Caco-2 (cell line): ENCODE measurements around the gene SIL1. TPM values are rescaled to one million over a fixed set of nuclear protein-coding genes. Genes with fewer than 3 reads are reported as not detected.
"Not testable (repeated sequence)": the region's sequence is repeated elsewhere in the genome, so short reads cannot be mapped to it uniquely, and the experiment has no call there.

Experiments
- BruUV-seq: library from RNA; stranded (reverse); fragments of 400-500 nt; replicated peaks from 2 replicates; lab custom pipeline; 2021; lab: Mats Ljungman, UMichigan
- CTCF ChIA-PET: fragments of 300-600 bp; sonication (Branson Sonifier 250); formaldehyde crosslinking; loops from one replicate; lab custom pipeline; 2022; ENCODE audit warnings: antibody characterized with exemption; lab: Charles Lee
- POLR2A ChIA-PET: fragments of 300-600 bp; sonication (Branson Sonifier 250); formaldehyde crosslinking; loops from one replicate; lab custom pipeline; 2022; ENCODE audit warnings: antibody characterized with exemption; lab: Charles Lee
- DNase-seq, 2 experiments: peaks; one replicate each; pipeline versions ENCODE4 v3.0.0 to v3.0.0-alpha.2; 2020 to 2022
- H3K27me3 ChIP-seq: replicated peaks from 2 replicates; pipeline ENCODE4 v1.6.0; 2011; ENCODE audit warnings: low read length; ENCODE audit not compliant: control insufficient read depth, insufficient read depth
- H3K36me3 ChIP-seq: 2 replicates; pipeline ENCODE4 v1.5.1; 2011; ENCODE audit warnings: low read length; ENCODE audit not compliant: control insufficient read depth, insufficient read depth
- H3K4me1 ChIP-seq: fragments of 250-450 bp; sonication (Bioruptor Pico); 2 replicates; pipeline ENCODE4 v1.5.1; 2020; ENCODE audit warnings: mild to moderate bottlenecking
- H3K4me3 ChIP-seq: 2 replicates; pipeline ENCODE4 v1.5.1; 2011; ENCODE audit warnings: low read depth, mild to moderate bottlenecking, control low read depth, low read length
- H3K9me3 ChIP-seq: fragments of 250-450 bp; sonication (Bioruptor Pico); 2 replicates; pipeline ENCODE4 v1.5.1; 2020; ENCODE audit warnings: mild to moderate bottlenecking, moderate library complexity
- H3K27ac Mint-ChIP-seq: one replicate; pipeline ENCODE4 v1.8.0; 2022; ENCODE audit warnings: mixed read lengths; ENCODE audit not compliant: unreplicated experiment
- H3K27me3 Mint-ChIP-seq: one replicate; pipeline ENCODE4 v1.8.0; 2022; ENCODE audit warnings: mixed read lengths; ENCODE audit not compliant: insufficient read depth, unreplicated experiment
- H3K36me3 Mint-ChIP-seq: one replicate; pipeline ENCODE4 v1.8.0; 2022; ENCODE audit warnings: mild to moderate bottlenecking, mixed read lengths; ENCODE audit not compliant: insufficient read depth, unreplicated experiment
- H3K4me1 Mint-ChIP-seq: one replicate; pipeline ENCODE4 v1.8.0; 2022; ENCODE audit warnings: low read depth, mixed read lengths; ENCODE audit not compliant: unreplicated experiment
- H3K4me3 Mint-ChIP-seq: one replicate; pipeline ENCODE4 v1.8.0; 2022; ENCODE audit warnings: mild to moderate bottlenecking, moderate library complexity, mixed read lengths; ENCODE audit not compliant: unreplicated experiment
- H3K9me3 Mint-ChIP-seq: one replicate; pipeline ENCODE4 v1.8.0; 2022; ENCODE audit warnings: mixed read lengths; ENCODE audit not compliant: unreplicated experiment
- intact Hi-C: fragments of 100-400 bp; cut with micrococcal nuclease; formaldehyde crosslinking; loops from one replicate; pipeline ENCODE4 v1.10.0; 2022; ENCODE audit not compliant: unreplicated experiment
- total RNA-seq: library from RNA; stranded (reverse); gene quantifications from 2 replicates; pipeline ENCODE4 v1.2.3, GENCODE V29; 2022
- TF ChIP-seq, protein P1 (sequence below), 2 experiments: fragments of 200-600 bp in 1 of 2; IDR thresholded peaks; 1 replicate in 1 of 2; 2 replicates in 1 of 2; pipeline versions ENCODE4 v1.5.1 to v1.8.0; 2011 to 2022; ENCODE audit warnings: antibody characterized with exemption in 1 of 2, control low read depth in 1 of 2, inconsistent platforms in 1 of 2, low read depth in 1 of 2, low read length in 1 of 2, mild to moderate bottlenecking in 1 of 2, moderate library complexity in 1 of 2; ENCODE audit not compliant: insufficient read depth in 1 of 2, severe bottlenecking in 1 of 2, unreplicated experiment in 1 of 2

The SIL1 gene
- total RNA-seq, 1 experiment from 2014 or later, result 29.7 TPM

DNA sequence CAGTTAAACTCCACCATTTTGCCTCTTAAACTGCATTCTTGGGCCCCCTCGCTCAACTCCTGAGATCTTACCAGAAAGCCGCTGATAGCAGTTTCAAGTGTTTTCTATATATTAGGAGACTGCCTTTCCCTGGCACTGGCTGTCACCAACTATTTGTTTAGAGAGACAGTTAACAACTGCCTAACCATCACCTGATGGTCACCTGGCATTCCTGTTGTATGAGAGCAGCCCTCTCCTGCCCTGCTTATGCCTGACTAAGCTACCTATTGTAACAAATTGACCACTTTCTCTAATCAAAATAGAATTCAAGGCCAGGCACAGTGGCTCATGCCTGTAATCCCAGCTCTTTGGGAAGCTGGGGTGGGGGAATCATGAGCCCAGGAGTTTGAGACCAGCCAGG is 28.0 kb upstream of the SIL1 start:
- intact Hi-C loops, result no loop called here
- no peaks in the 10 kb centered on the region for H3K36me3 ChIP-seq
- TF ChIP-seq, protein P1, sequence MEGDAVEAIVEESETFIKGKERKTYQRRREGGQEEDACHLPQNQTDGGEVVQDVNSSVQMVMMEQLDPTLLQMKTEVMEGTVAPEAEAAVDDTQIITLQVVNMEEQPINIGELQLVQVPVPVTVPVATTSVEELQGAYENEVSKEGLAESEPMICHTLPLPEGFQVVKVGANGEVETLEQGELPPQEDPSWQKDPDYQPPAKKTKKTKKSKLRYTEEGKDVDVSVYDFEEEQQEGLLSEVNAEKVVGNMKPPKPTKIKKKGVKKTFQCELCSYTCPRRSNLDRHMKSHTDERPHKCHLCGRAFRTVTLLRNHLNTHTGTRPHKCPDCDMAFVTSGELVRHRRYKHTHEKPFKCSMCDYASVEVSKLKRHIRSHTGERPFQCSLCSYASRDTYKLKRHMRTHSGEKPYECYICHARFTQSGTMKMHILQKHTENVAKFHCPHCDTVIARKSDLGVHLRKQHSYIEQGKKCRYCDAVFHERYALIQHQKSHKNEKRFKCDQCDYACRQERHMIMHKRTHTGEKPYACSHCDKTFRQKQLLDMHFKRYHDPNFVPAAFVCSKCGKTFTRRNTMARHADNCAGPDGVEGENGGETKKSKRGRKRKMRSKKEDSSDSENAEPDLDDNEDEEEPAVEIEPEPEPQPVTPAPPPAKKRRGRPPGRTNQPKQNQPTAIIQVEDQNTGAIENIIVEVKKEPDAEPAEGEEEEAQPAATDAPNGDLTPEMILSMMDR (IDR thresholded peaks at IDR 0.05; ENCODE audit: insufficient read depth in 1 of 2, low read depth in 1 of 2, low read length in 1 of 2, severe bottlenecking in 1 of 2, unreplicated experiment in 1 of 2), result no peak
- no peak overlapping the region for H3K4me3 ChIP-seq
- CTCF ChIA-PET, result no interaction called here
- H3K9me3 Mint-ChIP-seq, result peaks cover 5% of the 10 kb centered on the region
- H3K27me3 Mint-ChIP-seq, result no peaks in the 10 kb centered on the region
- POLR2A ChIA-PET, result no interaction called here
- H3K27ac Mint-ChIP-seq, result no peak overlapping the region
- BruUV-seq, result no TSS peak
- no peaks in the 10 kb centered on the region for H3K9me3 ChIP-seq
- no peak overlapping the region for H3K4me3 Mint-ChIP-seq
- H3K4me1 ChIP-seq, result no peaks in the 10 kb centered on the region
- peaks cover 9% of the 10 kb centered on the region for H3K4me1 Mint-ChIP-seq
- H3K27me3 ChIP-seq, result no peaks in the 10 kb centered on the region
- no peaks in the 10 kb centered on the region for H3K36me3 Mint-ChIP-seq
- DNase-seq, result no peak

DNA sequence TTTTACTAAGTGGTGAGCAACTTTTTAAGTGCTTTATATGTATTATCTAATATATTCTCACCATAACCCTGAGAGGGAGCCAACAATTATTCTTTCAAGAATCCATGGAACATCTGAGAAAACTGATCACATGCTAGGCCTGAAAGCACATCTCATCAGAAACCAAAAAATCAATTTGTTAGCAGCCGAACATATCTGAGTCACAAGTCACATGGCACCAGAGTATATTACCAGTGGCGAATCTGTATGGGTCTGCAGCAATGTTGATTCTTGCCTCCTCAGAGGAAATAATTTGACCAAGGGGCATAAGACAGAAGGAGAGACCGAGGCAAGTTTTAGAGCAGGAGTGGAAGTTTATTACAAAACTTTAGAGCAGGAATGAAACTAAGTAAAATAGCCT is 25.3 kb upstream of the SIL1 start:
- no peak overlapping the region for H3K4me3 ChIP-seq
- no peaks in the 10 kb centered on the region for H3K36me3 ChIP-seq
- no peaks in the 10 kb centered on the region for H3K4me1 ChIP-seq
- intact Hi-C loops, result no loop called here
- H3K4me1 Mint-ChIP-seq, result peaks cover 5% of the 10 kb centered on the region
- no peak overlapping the region for H3K4me3 Mint-ChIP-seq
- no TSS peak for BruUV-seq
- no peak for DNase-seq
- ChIA-PET CTCF (no interaction called here), POLR2A (no interaction called here)
- no peaks in the 10 kb centered on the region for H3K36me3 Mint-ChIP-seq
- H3K27me3 ChIP-seq, result no peaks in the 10 kb centered on the region
- H3K9me3 ChIP-seq, result no peaks in the 10 kb centered on the region
- no peaks in the 10 kb centered on the region for H3K9me3 Mint-ChIP-seq
- no peaks in the 10 kb centered on the region for H3K27me3 Mint-ChIP-seq
- peak overlapping the region; percentile 61 for H3K27ac Mint-ChIP-seq
- TF ChIP-seq, protein P1 (IDR thresholded peaks at IDR 0.05; ENCODE audit: insufficient read depth in 1 of 2, low read depth in 1 of 2, low read length in 1 of 2, severe bottlenecking in 1 of 2, unreplicated experiment in 1 of 2), result no peak

DNA sequence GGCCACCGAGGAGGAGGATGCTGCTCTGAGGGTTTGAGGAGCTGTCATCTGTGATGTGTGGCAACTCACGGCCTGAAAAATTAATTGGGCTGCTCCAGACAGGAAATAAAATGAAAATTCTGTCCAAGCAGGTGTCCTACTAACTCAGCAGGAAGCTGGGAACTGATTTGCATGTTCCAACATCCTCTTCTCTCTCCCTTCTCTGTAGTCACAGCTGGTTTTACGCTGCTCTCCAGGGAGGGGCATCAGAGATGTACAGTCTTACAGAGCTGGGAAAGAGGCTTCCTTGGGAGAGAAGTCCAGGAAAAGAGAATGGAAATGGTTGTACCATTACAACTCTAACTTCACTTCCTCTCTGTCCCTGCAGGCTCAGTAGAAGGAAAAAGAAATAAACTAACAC is 24.2 kb upstream of the SIL1 start:
- Mint-ChIP-seq H3K4me1 (no peaks in the 10 kb centered on the region), H3K27me3 (no peaks in the 10 kb centered on the region), H3K9me3 (no peaks in the 10 kb centered on the region), H3K36me3 (no peaks in the 10 kb centered on the region), H3K27ac (no peak overlapping the region), H3K4me3 (no peak overlapping the region)
- DNase-seq, result no peak
- TF ChIP-seq, protein P1 (IDR thresholded peaks at IDR 0.05; ENCODE audit: insufficient read depth in 1 of 2, low read depth in 1 of 2, low read length in 1 of 2, severe bottlenecking in 1 of 2, unreplicated experiment in 1 of 2), result no peak
- no TSS peak for BruUV-seq
- no peaks in the 10 kb centered on the region; the same call in 1 of the 2 replicates for H3K9me3 ChIP-seq
- no peaks in the 10 kb centered on the region for H3K36me3 ChIP-seq
- no peak overlapping the region for H3K4me3 ChIP-seq
- ChIA-PET CTCF (no interaction called here), POLR2A (interaction anchor here (0.7 kb wide), 1 partner anchor 471 kb away, joined by 7 read pairs; no protein-coding TSS in a partner anchor)
- H3K4me1 ChIP-seq, result no peaks in the 10 kb centered on the region
- intact Hi-C loops, result no loop called here
- no peaks in the 10 kb centered on the region for H3K27me3 ChIP-seq

DNA sequence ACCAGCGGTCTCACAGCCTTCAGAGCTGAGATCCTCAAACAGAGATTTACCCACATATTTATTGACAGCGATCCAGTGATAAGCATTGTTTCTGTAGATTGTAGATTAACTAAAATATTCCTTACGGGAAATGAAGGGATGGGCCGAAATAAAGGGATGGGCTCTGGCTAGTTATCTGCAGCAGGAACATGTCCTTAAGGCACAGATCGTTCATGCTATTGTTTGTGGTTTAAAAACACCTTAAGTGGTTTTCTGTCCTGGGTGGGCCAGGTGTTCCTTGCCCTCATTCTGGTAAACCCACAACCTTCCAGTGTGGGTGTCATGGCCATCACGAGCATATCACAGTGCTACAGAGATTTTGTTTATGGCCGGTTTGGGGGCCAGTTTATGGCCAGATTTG is 19.9 kb upstream of the SIL1 start:
- intact Hi-C loops, H3K9me3 Mint-ChIP-seq, H3K9me3 ChIP-seq, BruUV-seq, POLR2A ChIA-PET, DNase-seq, H3K4me1 Mint-ChIP-seq, H3K36me3 Mint-ChIP-seq, H3K4me3 Mint-ChIP-seq, H3K4me1 ChIP-seq, H3K27ac Mint-ChIP-seq, H3K36me3 ChIP-seq, CTCF ChIA-PET, H3K4me3 ChIP-seq, H3K27me3 ChIP-seq, H3K27me3 Mint-ChIP-seq: not testable (repeated sequence)
